ENCODE data around the gene USP54.

DNA sequence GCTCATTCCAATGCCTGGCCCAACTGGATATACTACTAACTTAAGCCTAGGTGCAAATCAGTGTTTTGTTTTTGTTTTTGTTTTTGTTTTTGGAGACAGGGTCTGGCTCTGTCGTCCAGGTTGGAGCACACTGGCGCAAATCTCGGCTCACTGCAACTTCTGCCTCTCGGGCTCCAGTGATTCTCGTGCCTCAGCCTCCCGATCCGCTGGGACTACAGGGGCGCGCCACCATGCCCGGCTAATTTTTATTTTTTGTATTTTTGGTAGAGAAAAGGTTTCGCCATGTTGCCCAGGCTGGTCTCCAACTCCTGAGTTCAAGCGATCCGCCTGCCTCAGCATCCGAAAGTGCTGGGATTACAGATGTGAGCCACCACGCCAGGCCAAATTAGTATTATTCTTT is 96.9 kb downstream of the USP54 start:
- TF ChIP-seq, protein P1, sequence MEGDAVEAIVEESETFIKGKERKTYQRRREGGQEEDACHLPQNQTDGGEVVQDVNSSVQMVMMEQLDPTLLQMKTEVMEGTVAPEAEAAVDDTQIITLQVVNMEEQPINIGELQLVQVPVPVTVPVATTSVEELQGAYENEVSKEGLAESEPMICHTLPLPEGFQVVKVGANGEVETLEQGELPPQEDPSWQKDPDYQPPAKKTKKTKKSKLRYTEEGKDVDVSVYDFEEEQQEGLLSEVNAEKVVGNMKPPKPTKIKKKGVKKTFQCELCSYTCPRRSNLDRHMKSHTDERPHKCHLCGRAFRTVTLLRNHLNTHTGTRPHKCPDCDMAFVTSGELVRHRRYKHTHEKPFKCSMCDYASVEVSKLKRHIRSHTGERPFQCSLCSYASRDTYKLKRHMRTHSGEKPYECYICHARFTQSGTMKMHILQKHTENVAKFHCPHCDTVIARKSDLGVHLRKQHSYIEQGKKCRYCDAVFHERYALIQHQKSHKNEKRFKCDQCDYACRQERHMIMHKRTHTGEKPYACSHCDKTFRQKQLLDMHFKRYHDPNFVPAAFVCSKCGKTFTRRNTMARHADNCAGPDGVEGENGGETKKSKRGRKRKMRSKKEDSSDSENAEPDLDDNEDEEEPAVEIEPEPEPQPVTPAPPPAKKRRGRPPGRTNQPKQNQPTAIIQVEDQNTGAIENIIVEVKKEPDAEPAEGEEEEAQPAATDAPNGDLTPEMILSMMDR (conservative IDR thresholded peaks at IDR 0.05; ENCODE audit: low read length) = no peak
- TF ChIP-seq EZH2phosphoT487 (IDR thresholded peaks at IDR 0.05; ENCODE audit: borderline replicate concordance, low read depth, low read length) = no peak
